Endothelial cell of umbilical vein (primary cell): ENCODE measurements around the gene ZNF214. TPM values are rescaled to one million over a fixed set of nuclear protein-coding genes. Genes with fewer than 3 reads are reported as not detected.

Experiments used
- BruUV-seq: library from RNA; stranded (reverse); fragments of 400-500 nt; replicated peaks from 2 replicates; lab custom pipeline; 2021; lab: Mats Ljungman, UMichigan
- CTCF ChIA-PET: fragments of 300-600, 350-600 bp; sonication (Branson Sonifier 250); formaldehyde crosslinking; loops from one replicate; lab custom pipeline; 2021; ENCODE audit warnings: antibody characterized with exemption, inconsistent platforms; lab: Charles Lee
- POLR2A ChIA-PET: fragments of 300-600, 350-600 bp; sonication (Branson Sonifier 250); formaldehyde crosslinking; loops from one replicate; lab custom pipeline; 2021; ENCODE audit warnings: antibody characterized with exemption, inconsistent platforms; lab: Charles Lee
- DNase-seq: peaks from one replicate; pipeline ENCODE4 v3.0.0-alpha.2; 2011; ENCODE audit warnings: low read depth, low spot score
- FAIRE-seq: peaks from 2 replicates; lab custom pipeline; 2011; peaks lifted over from hg19 to GRCh38; lab: Jason Lieb, UNC
- H2AFZ ChIP-seq: 2 replicates; pipeline ENCODE4 v1.6.0; 2012; ENCODE audit warnings: low read depth, low read length, control low read depth, inconsistent platforms
- H3K27ac ChIP-seq: 2 replicates; pipeline ENCODE4 v1.5.1; 2011; ENCODE audit warnings: low read depth, mild to moderate bottlenecking, control low read depth, low read length, moderate library complexity; ENCODE audit not compliant: insufficient read depth
- H3K27me3 ChIP-seq, 2 experiments: 2 replicates each; pipeline versions ENCODE4 v1.6.0 to v1.6.1; 2011; ENCODE audit warnings: low read length in 2 of 2, mixed read lengths in 1 of 2; ENCODE audit not compliant: control insufficient read depth in 2 of 2, insufficient read depth in 2 of 2
- H3K36me3 ChIP-seq, 2 experiments: 2 replicates in 1 of 2; 3 replicates in 1 of 2; pipeline ENCODE4 v1.5.1; 2011; ENCODE audit warnings: low read length in 2 of 2, mild to moderate bottlenecking in 1 of 2, moderate library complexity in 1 of 2; ENCODE audit not compliant: control insufficient read depth in 2 of 2, insufficient read depth in 2 of 2; ENCODE audit errors: extremely low read depth in 1 of 2
- H3K4me1 ChIP-seq: 3 replicates; pipeline ENCODE4 v1.5.1; 2011; ENCODE audit warnings: mild to moderate bottlenecking, low read length; ENCODE audit not compliant: control insufficient read depth, insufficient read depth; ENCODE audit errors: extremely low read depth
- H3K4me2 ChIP-seq: 2 replicates; pipeline ENCODE4 v1.6.1; 2011; ENCODE audit warnings: low read length, control low read depth, mixed read lengths; ENCODE audit not compliant: insufficient read depth
- H3K4me3 ChIP-seq, 3 experiments: fragments of 200-600 bp in 1 of 3; sonication (generic), shearing (Covaris generic) in 1 of 3; replicated peaks in 1 of 3; 2 replicates each; pipeline ENCODE4 v1.5.1; 2011 to 2016; ENCODE audit warnings: control low read depth in 3 of 3, low read length in 3 of 3, mild to moderate bottlenecking in 2 of 3, inconsistent platforms in 1 of 3, low read depth in 1 of 3, moderate library complexity in 1 of 3; ENCODE audit not compliant: insufficient read depth in 1 of 3
- H3K79me2 ChIP-seq: 2 replicates; pipeline ENCODE4 v1.6.0; 2012; ENCODE audit warnings: low read length, inconsistent platforms; ENCODE audit not compliant: control insufficient read depth, insufficient read depth
- H3K9ac ChIP-seq: replicated peaks from 2 replicates; pipeline ENCODE3; 2011; ENCODE audit warnings: low read length, control low read depth; ENCODE audit not compliant: insufficient read depth; ENCODE audit errors: extremely low read depth
- H3K9me1 ChIP-seq: replicated peaks from 3 replicates; pipeline ENCODE4 v1.6.0; 2011; ENCODE audit warnings: mild to moderate bottlenecking, low read length; ENCODE audit not compliant: control insufficient read depth, insufficient read depth; ENCODE audit errors: extremely low read depth
- H3K9me3 ChIP-seq: replicated peaks from 2 replicates; pipeline ENCODE4 v1.5.1; 2012; ENCODE audit warnings: low read length, inconsistent platforms; ENCODE audit not compliant: control insufficient read depth, insufficient read depth
- H4K20me1 ChIP-seq: replicated peaks from 2 replicates; pipeline ENCODE3; 2011; ENCODE audit warnings: mild to moderate bottlenecking, low read length; ENCODE audit not compliant: control insufficient read depth, insufficient read depth; ENCODE audit errors: extremely low read depth
- CTCF ChIP-seq, 2 donors: IDR thresholded peaks; 1 replicate in 1 of 2; 2 replicates in 1 of 2; pipeline ENCODE4 v1.5.1; 2011; ENCODE audit warnings: low read length in 2 of 2, mild to moderate bottlenecking in 2 of 2, moderate library complexity in 2 of 2, control low read depth in 1 of 2, inconsistent platforms in 1 of 2, low read depth in 1 of 2; ENCODE audit not compliant: insufficient read depth in 1 of 2; ENCODE audit errors: extremely low read depth in 1 of 2
- EZH2 ChIP-seq: IDR thresholded peaks from 2 replicates; pipeline ENCODE4 v1.6.1; 2012; ENCODE audit warnings: borderline replicate concordance, low read depth, mild to moderate bottlenecking, moderate library complexity, low read length, inconsistent platforms; ENCODE audit not compliant: severe bottlenecking
- FOS ChIP-seq: IDR thresholded peaks from 2 replicates; pipeline ENCODE4 v1.6.1; 2011; ENCODE audit warnings: mild to moderate bottlenecking, low read length, moderate library complexity, borderline replicate concordance; ENCODE audit not compliant: insufficient read depth
- GATA2 ChIP-seq: IDR thresholded peaks from 2 replicates; pipeline ENCODE4 v1.7.0; 2011; ENCODE audit warnings: low read depth, mild to moderate bottlenecking, moderate library complexity, mixed read lengths, low read length; ENCODE audit not compliant: insufficient read length, insufficient read depth
- JUN ChIP-seq: IDR thresholded peaks from 2 replicates; pipeline ENCODE4 v1.6.1; 2011; ENCODE audit warnings: borderline replicate concordance, low read depth; ENCODE audit not compliant: insufficient read length, insufficient read depth
- MYC ChIP-seq: IDR thresholded peaks from one replicate; pipeline ENCODE4 v1.6.1; 2011; ENCODE audit warnings: mild to moderate bottlenecking, low read depth, low read length
- POLR2AphosphoS5 ChIP-seq: IDR thresholded peaks from 2 replicates; pipeline ENCODE4 v1.6.1; 2012; ENCODE audit warnings: low read depth, mild to moderate bottlenecking, control low read depth, low read length, moderate library complexity; ENCODE audit not compliant: insufficient read depth
- dilution Hi-C: fragments of 300-500 bp; cut with MboI; formaldehyde crosslinking; loops from one replicate; pipeline ENCODE4 v1.15.0; 2019; ENCODE audit warnings: low sequenced_read_pairs; ENCODE audit not compliant: extremely low pct_ligation_motif_present
- intact Hi-C: fragments of 100-400 bp; cut with micrococcal nuclease; formaldehyde crosslinking; loops from one replicate; pipeline ENCODE4 v1.10.0; 2022
- polyA plus RNA-seq, 4 experiments: library from polyadenylated mRNA; depleted of rRNA in 3 of 4; stranded (reverse) in 3 of 4; unstranded in 1 of 4; fragments of >200 nt; gene quantifications; 2 replicates each; pipeline versions ENCODE4 v1.2.1 to v1.2.3, GENCODE V29; 2011 to 2012; ENCODE audit warnings: missing spikeins in 1 of 4
- total RNA-seq: library from RNA; stranded (reverse); gene quantifications from 2 replicates; pipeline ENCODE4 v1.2.3, GENCODE V29; 2021

Gene ZNF214
- total and polyA plus RNA-seq, 2 donors (not counting 3 experiments of a cell fraction or from before 2014, with no cell fraction given) = 0.94 to 1.7 TPM

GRCh38 chr11:7062534-7062933, 42.4 kb upstream of the ZNF214 start:
- Histone ChIP-seq H3K9me3 (no peaks in the 10 kb centered on the region), H3K79me2 (no peaks in the 10 kb centered on the region), H3K27ac (no peak overlapping the region), H3K4me3 (no peak overlapping the region), H3K4me1 (peaks cover 11% of the 10 kb centered on the region), H3K9me1 (no peaks in the 10 kb centered on the region), H3K9ac (no peak overlapping the region), H3K27me3 (no peaks in the 10 kb centered on the region), H3K4me2 (no peak overlapping the region), H2AFZ (no peak overlapping the region), H4K20me1 (no peaks in the 10 kb centered on the region), H3K36me3 (no peaks in the 10 kb centered on the region)
- intact Hi-C loops = no loop called here
- dilution Hi-C loops = no loop called here
- no peak for DNase-seq
- ChIA-PET CTCF (no interaction called here), POLR2A (no interaction called here)
- FAIRE-seq = no peak
- TF ChIP-seq FOS (no peak), MYC (no peak), POLR2AphosphoS5 (no peak), JUN (no peak), GATA2 (no peak)
- no TSS peak for BruUV-seq

GRCh38 chr11:7060868-7061267, 40.7 kb upstream of the ZNF214 start:
- Histone ChIP-seq H3K27ac (no peak overlapping the region), H3K4me3 (no peak overlapping the region), H3K4me2 (no peak overlapping the region), H3K4me1 (peaks cover 27% of the 10 kb centered on the region), H2AFZ (no peak overlapping the region), H3K36me3 (no peaks in the 10 kb centered on the region), H3K27me3 (no peaks in the 10 kb centered on the region), H3K9me1 (no peaks in the 10 kb centered on the region), H3K79me2 (no peaks in the 10 kb centered on the region), H3K9me3 (no peaks in the 10 kb centered on the region), H4K20me1 (no peaks in the 10 kb centered on the region), H3K9ac (no peak overlapping the region)
- dilution Hi-C loops = no loop called here
- CTCF ChIA-PET = no interaction called here
- intact Hi-C loops = no loop called here
- POLR2A ChIA-PET = no interaction called here
- FAIRE-seq (no peak), DNase-seq (peak; percentile 68)
- no TSS peak for BruUV-seq
- TF ChIP-seq CTCF (IDR thresholded peaks at IDR 0.05; ENCODE audit: extremely low read depth in 1 of 2, insufficient read depth in 1 of 2, low read depth in 1 of 2, low read length in 2 of 2) = no peak
- no peak for TF ChIP-seq MYC
- peak; percentile 65 for TF ChIP-seq FOS
- no peak for TF ChIP-seq GATA2
- TF ChIP-seq EZH2 = no peak
- TF ChIP-seq JUN = peak; percentile 40
